Esophagus (tissue), 2 donors: Measurements from ENCODE around the gene PIP5K1A. TPM values are rescaled to one million over a fixed set of nuclear protein-coding genes. Genes with fewer than 3 reads are reported as not detected.
A peak's percentile ranks its signal among the peaks of the same experiment; 100 is the strongest.

Experiments
- H3K27ac ChIP-seq, 2 donors: one replicate each; pipeline ENCODE4 v1.5.1; 2013; ENCODE audit warnings: low read depth in 2 of 2, mild to moderate bottlenecking in 2 of 2, inconsistent platforms in 1 of 2, low read length in 1 of 2, moderate library complexity in 1 of 2
- H3K27me3 ChIP-seq, 2 donors: one replicate each; pipeline ENCODE4 v1.6.1; 2013; ENCODE audit warnings: low read length in 2 of 2, control low read depth in 1 of 2, mild to moderate bottlenecking in 1 of 2; ENCODE audit not compliant: insufficient read depth in 2 of 2, control insufficient read depth in 1 of 2
- H3K36me3 ChIP-seq, 2 donors: one replicate each; pipeline ENCODE4 v1.6.1; 2013; ENCODE audit warnings: low read length in 1 of 2; ENCODE audit not compliant: control insufficient read depth in 2 of 2, insufficient read depth in 2 of 2
- H3K4me1 ChIP-seq, 2 donors: one replicate each; pipeline ENCODE4 v1.6.1; 2013; ENCODE audit warnings: low read length in 1 of 2; ENCODE audit not compliant: control insufficient read depth in 2 of 2, insufficient read depth in 2 of 2
- H3K4me3 ChIP-seq, 2 donors: one replicate each; pipeline ENCODE4 v1.5.1; 2013; ENCODE audit warnings: low read length in 2 of 2, mild to moderate bottlenecking in 2 of 2, low read depth in 1 of 2, moderate library complexity in 1 of 2
- H3K9me3 ChIP-seq, 2 donors: one replicate each; pipeline ENCODE4 v1.6.1; 2013; ENCODE audit warnings: mild to moderate bottlenecking in 2 of 2, low read depth in 1 of 2, low read length in 1 of 2, moderate library complexity in 1 of 2; ENCODE audit not compliant: control insufficient read depth in 2 of 2, insufficient read depth in 1 of 2
- WGBS, 2 donors: extraction: QIAGEN DNeasy Blood & Tissue Kit; methylation state at CpG; one replicate each; pipeline ENCODE4 v1.1.7; 2013; 5-methylcytosine and 5-hydroxymethylcytosine counted together
- polyA plus RNA-seq, 2 donors: library from polyadenylated mRNA; stranded (reverse); fragments of 200-250 nt; gene quantifications; one replicate each; pipeline ENCODE4 v1.2.3, GENCODE V29; 2013
- donor health status: healthy with polysubstance abuse.
- donor health status: Bipolar disorder and iron deficiency.

Gene PIP5K1A, protein sequence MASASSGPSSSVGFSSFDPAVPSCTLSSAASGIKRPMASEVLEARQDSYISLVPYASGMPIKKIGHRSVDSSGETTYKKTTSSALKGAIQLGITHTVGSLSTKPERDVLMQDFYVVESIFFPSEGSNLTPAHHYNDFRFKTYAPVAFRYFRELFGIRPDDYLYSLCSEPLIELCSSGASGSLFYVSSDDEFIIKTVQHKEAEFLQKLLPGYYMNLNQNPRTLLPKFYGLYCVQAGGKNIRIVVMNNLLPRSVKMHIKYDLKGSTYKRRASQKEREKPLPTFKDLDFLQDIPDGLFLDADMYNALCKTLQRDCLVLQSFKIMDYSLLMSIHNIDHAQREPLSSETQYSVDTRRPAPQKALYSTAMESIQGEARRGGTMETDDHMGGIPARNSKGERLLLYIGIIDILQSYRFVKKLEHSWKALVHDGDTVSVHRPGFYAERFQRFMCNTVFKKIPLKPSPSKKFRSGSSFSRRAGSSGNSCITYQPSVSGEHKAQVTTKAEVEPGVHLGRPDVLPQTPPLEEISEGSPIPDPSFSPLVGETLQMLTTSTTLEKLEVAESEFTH
- 10 to 100 TPM; 16.4 to 23.2 TPM for polyA plus RNA-seq

DNA sequence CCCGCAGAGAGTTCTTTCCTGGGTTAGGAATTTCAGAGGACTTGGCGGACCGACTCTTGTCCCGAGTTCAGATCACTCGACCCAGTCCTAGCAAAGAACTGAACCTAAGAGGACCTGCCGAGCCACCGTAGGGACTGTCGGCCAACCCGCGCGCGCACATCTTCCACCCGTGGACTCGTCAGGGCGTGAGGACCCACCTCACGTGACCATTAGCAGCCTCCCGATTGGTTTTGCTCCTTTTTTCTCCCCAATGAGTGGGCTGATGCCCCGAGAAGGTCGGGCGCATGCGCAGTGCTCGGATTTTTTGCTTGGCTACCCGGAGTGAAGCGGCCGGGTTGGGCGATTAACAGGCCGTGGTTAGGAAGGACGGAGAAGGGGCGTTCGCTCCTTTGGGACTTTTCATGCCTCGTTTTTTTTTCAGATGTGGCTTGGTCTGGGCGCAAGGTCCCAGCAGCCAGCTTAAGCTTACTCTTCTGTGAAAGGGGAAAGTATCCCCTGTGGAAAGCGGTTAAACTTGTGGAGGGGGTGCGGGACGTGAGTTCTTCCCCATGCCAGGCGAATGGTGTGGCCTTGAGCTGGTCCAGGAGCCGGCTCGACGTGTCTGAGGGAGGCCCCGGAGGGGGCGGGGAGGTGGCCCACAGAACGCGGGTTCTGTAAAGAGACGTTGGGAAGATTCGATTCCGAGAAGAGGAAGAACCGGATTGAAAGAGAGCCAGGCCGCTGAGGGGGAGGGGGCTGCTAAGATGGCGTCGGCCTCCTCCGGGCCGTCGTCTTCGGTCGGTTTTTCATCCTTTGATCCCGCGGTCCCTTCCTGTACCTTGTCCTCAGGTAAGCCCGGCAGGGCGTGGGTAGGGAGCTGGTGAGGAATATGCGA, at the start of gene PIP5K1A:
TSS of gene PIP5K1A (plus strand) at position 299 of the 874 bp plus-strand sequence. CDS start at position 744, 445 bp downstream.
- WGBS, 2 donors = 0% methylated on average over 60 of the region's 60 CpGs
- Histone ChIP-seq H3K4me1 (no peaks in the 10 kb centered on the region), H3K27me3 (no peaks in the 10 kb centered on the region), H3K4me3 (peak within 1 kb of the TSS; percentile 74 to 97), H3K36me3 (peaks cover 0 to 5% of the 10 kb centered on the region in 2 donors), H3K27ac (peak within 1 kb of the TSS; percentile 87 to 99), H3K9me3 (no peaks in the 10 kb centered on the region)

- WGBS, 2 donors = 40 to 44% methylated on average over 4 of the region's 4 CpGs
- Histone ChIP-seq H3K4me3 (peak within 1 kb of the TSS in 1 of 2 donors; percentile 20), H3K27ac (peak within 1 kb of the TSS; percentile 11 to 44)
Observed at GRCh38 chr1:151156515-151156819, 41.9 kb upstream of the PIP5K1A start, which contains the start of gene TNFAIP8L2. TNFAIP8L2 (plus strand) TSS chr1:151156649; CDS start chr1:151158698, 2,049 bp downstream.

DNA sequence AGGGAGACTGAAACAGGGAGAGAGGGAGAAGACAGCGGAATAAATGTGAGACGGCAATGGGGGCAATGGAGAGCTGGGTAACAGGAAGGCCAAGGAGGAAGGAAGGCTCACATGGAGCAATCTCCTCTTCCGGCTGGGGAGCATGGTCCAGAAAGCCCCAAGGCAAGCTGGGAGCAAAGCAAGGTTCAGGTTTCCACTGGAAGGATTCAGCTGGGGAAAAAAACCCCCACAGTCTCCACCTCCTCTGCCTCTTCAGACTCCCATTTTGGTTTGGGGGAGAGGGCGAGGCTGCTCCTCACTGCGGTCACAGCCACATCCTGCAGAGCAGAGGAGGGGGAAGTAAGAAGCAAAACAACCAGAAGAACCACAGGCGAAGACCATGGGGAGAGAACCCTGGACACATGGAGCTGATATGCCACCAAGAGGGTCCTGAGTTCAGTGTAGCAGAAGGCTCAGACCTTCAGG, 41.3 kb upstream of the PIP5K1A start:
- Histone ChIP-seq H3K27ac (peak overlapping the region; percentile 11 to 44), H3K27me3 (no peaks in the 10 kb centered on the region), H3K4me3 (peak overlapping the region in 1 of 2 donors; percentile 20), H3K36me3 (peaks cover 9 to 15% of the 10 kb centered on the region in 2 donors), H3K4me1 (no peaks in the 10 kb centered on the region), H3K9me3 (no peaks in the 10 kb centered on the region)
- WGBS, 2 donors = 74 to 77% methylated on average over 6 of the region's 6 CpGs

More at GRCh38 chr1:151156515-151156819, 41.9 kb upstream of the PIP5K1A start, which contains the start of gene TNFAIP8L2:
- Histone ChIP-seq H3K4me1 (no peaks in the 10 kb centered on the region), H3K27me3 (no peaks in the 10 kb centered on the region), H3K9me3 (no peaks in the 10 kb centered on the region), H3K36me3 (peaks cover 9 to 11% of the 10 kb centered on the region in 2 donors)

- Histone ChIP-seq H3K4me1 (no peaks in the 10 kb centered on the region), H3K27me3 (no peaks in the 10 kb centered on the region), H3K9me3 (no peaks in the 10 kb centered on the region), H3K36me3 (peaks cover 9 to 15% of the 10 kb centered on the region in 2 donors), H3K27ac (no peak overlapping the region), H3K4me3 (no peak overlapping the region)
- WGBS, 2 donors = 71 to 78% methylated on average over 5 of the region's 5 CpGs
Observed at GRCh38 chr1:151158326-151158725, 40.0 kb upstream of the PIP5K1A start.

DNA sequence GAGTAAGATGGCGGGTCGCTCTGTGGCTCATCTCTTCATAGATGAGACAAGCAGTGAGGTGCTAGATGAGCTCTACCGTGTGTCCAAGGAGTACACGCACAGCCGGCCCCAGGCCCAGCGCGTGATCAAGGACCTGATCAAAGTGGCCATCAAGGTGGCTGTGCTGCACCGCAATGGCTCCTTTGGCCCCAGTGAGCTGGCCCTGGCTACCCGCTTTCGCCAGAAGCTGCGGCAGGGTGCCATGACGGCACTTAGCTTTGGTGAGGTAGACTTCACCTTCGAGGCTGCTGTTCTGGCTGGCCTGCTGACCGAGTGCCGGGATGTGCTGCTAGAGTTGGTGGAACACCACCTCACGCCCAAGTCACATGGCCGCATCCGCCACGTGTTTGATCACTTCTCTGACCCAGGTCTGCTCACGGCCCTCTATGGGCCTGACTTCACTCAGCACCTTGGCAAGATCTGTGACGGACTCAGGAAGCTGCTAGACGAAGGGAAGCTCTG, 39.6 kb upstream of the PIP5K1A start:
- Histone ChIP-seq H3K4me3 (no peak overlapping the region), H3K9me3 (no peaks in the 10 kb centered on the region), H3K4me1 (no peaks in the 10 kb centered on the region), H3K27ac (no peak overlapping the region), H3K27me3 (no peaks in the 10 kb centered on the region), H3K36me3 (peaks cover 9 to 15% of the 10 kb centered on the region in 2 donors)
- WGBS, 2 donors = 88 to 89% methylated on average over 22 of the region's 22 CpGs

- no peaks in the 10 kb centered on the region for H3K9me3 ChIP-seq
- H3K4me3 ChIP-seq = no peak overlapping the region
- no peaks in the 10 kb centered on the region for H3K4me1 ChIP-seq
- peaks cover 9 to 15% of the 10 kb centered on the region in 2 donors for H3K36me3 ChIP-seq
- no peaks in the 10 kb centered on the region for H3K27me3 ChIP-seq
- no peak overlapping the region for H3K27ac ChIP-seq
Observed at GRCh38 chr1:151159373-151159772, 39.0 kb upstream of the PIP5K1A start.

- H3K9me3 ChIP-seq = no peaks in the 10 kb centered on the region
Observed at GRCh38 chr1:151164732-151165280, 33.5 kb upstream of the PIP5K1A start.

GRCh38 chr1:151165281-151165737, 33.0 kb upstream of the PIP5K1A start:
- H3K27me3 ChIP-seq = no peaks in the 10 kb centered on the region
- peak overlapping the region; percentile 61 to 87 for H3K4me3 ChIP-seq
- H3K36me3 ChIP-seq = peaks cover 8 to 12% of the 10 kb centered on the region in 2 donors
- 4 to 6% methylated on average over 14 to 15 of the region's 15 CpGs for WGBS, 2 donors
- H3K9me3 ChIP-seq = no peaks in the 10 kb centered on the region
- peaks cover 2 to 5% of the 10 kb centered on the region in 2 donors for H3K4me1 ChIP-seq
- peak overlapping the region; percentile 75 to 89 for H3K27ac ChIP-seq

More at GRCh38 chr1:151164732-151165280, 33.5 kb upstream of the PIP5K1A start:
- Histone ChIP-seq H3K4me1 (peaks cover 2 to 5% of the 10 kb centered on the region in 2 donors), H3K27ac (peak overlapping the region; percentile 75 to 89), H3K27me3 (no peaks in the 10 kb centered on the region), H3K36me3 (peaks cover 9 to 12% of the 10 kb centered on the region in 2 donors), H3K4me3 (peak overlapping the region; percentile 61 to 87)
- 23 to 27% methylated on average over 11 of the region's 11 CpGs for WGBS, 2 donors
